DMS153 treated with DMSO at 0.1 percent for 48 hours (cell line): ENCODE data around the gene IQGAP3.

Experiments
- DNase-seq: peaks from one replicate; lab custom pipeline; 2025; ENCODE audit not compliant: unreplicated experiment; lab: John Stamatoyannopoulos, UW

The IQGAP3 gene

GRCh38 chr1:156516821-156517220, 55.5 kb downstream of the IQGAP3 start:
- DNase-seq: no peak

- no peak for DNase-seq
Measured at GRCh38 chr1:156515956-156516355, 56.4 kb downstream of the IQGAP3 start.

DNA sequence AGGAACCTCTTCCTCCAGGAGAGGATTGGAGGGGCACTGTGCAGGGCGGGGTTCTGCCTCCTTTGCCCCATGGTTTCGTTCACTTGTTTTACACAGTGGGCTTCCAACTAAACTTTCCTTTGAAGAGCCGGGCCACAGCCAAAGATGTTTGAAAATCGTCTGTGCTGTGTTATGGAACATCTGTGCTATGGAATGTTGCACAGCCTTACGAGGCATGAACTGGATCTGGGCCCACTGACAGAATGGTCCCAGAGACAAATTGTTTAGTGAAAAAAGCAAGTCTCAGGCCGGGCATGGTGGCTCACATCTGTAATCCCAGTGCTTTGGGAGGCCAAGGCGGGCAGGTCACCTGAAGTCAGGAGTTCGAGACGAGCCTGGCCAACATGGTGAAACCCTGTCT, 59.2 kb downstream of the IQGAP3 start:
- no peak for DNase-seq

DNA sequence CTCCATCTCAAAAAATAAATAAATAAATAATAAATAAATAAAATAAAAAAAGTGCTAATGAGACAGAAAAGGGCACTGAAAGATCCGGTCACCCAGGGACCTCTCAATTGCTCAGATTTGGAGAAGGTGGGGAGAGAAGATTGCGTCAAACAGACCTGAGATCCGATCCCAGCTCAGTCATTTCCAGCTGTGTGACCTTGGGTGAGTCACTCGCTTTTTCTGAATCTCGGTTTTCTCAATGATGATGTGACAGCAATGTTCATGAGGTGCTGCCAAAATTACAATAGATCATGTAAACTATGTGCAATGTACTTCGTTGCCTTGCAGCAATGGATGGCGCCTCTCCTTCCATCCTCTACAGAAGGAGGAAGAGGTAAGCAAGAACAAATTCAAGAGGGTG, 60.7 kb downstream of the IQGAP3 start:
- no peak for DNase-seq

DNA sequence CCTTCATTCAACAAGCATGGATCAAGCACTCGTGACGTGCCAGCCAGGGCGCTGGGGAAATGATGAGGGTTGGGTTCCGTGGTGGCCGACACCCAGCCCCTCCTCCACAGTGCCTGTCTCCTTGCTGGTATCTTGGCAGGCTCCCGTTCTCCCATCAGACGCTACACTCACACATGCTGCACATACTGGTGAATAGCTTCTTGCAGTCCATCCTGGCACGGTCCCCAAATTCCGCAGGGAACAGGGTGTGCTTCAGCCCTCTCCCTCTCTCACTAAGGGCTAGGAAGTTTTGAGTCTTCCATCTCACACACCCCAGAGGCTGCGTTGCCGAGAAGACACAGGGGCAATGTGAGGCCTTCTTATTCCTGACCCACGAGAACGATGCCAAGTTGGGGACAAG, 61.7 kb downstream of the IQGAP3 start:
- no peak for DNase-seq

GRCh38 chr1:156509424-156510034, 62.8 kb downstream of the IQGAP3 start:
- DNase-seq: no peak

DNA sequence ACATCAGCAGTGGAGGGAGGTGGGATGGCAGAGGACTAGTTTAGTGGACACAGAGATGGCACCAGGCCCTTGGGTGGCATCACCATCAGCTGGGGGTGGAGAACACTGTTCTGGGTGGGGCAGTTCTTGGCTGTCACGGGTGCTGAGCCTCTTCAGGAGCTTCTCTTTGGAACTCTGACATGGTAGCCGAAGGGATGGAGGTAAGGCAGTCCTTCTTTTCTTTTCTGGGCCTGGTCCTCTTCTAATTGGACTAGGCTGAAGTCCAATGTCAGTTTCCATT, 63.5 kb downstream of the IQGAP3 start:
- no peak for DNase-seq

DNA sequence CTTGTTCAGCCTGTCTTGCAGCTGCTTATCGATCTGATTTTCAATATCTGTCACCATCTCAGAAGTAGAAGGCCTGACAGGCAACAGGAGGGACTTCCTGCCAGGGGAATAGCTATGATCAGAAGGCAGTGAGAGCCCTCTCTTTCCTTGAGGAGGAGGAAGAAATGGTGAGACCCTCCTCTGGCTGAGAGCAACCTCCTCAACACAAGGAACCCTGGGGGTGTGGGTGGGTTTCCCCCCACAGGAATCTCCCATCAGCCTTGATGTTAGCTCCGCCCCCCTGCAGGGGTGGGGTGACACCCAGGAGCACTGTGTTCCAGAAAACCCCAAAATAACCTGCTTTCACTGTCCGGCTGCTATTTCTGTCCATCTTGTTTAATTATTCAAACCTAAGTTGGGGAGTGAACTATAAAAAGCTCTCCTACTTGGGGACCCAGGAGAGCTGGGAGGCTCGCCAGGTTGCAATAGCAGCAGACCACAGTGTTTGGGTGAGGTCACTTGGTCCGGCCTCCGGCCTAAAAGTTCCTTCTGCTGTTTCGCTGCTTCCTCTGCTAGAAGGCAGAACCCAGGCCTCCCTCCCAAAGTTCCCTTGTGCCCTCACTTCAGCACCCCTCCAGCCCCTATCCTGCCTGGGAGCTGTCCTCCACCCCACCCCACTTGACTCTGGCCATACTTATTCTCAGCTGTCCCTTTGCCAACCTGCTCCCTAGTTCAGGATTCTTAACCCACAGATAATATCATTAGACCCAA, 64.0 kb downstream of the IQGAP3 start:
- no peak for DNase-seq

GRCh38 chr1:156506450-156506849, 65.9 kb downstream of the IQGAP3 start:
- no peak for DNase-seq

- no peak for DNase-seq
Measured at GRCh38 chr1:156505679-156506298, 66.6 kb downstream of the IQGAP3 start.

- DNase-seq: peak; percentile 96
Measured at GRCh38 chr1:156504821-156505678, 67.3 kb downstream of the IQGAP3 start.

- DNase-seq: peak; percentile 57
Measured at GRCh38 chr1:156504438-156504813, 67.9 kb downstream of the IQGAP3 start.

- DNase-seq: no peak
Measured at GRCh38 chr1:156503698-156504437, 68.5 kb downstream of the IQGAP3 start.

GRCh38 chr1:156502894-156503697, 69.3 kb downstream of the IQGAP3 start:
- DNase-seq: no peak

DNA sequence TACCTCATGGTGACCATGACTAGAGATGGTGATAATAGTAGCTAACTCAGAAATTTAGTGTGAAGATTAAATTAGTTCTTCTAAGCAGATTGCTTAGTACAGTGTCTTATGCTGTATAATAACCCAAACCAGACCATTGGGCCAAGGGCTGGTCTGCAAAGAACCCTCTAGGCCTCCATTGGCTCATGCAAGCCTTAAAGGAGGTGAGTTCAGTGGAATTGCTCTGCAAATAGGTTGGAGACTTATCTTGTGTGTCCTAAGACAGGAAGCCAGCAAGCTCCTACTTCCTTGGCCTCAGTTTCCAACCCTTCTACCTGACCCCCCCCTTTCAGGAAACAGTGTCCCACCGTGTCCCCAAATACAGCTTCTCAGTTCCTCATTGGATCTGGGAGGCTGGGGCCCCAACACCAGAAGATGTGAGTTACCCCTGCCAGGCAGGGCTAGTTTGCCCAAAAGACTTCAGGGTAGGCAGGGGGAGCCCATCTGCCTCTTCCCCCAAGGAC, 69.9 kb downstream of the IQGAP3 start:
- DNase-seq: no peak

- peak; percentile 92 for DNase-seq
Measured at GRCh38 chr1:156500793-156501506, 71.4 kb downstream of the IQGAP3 start.

DNA sequence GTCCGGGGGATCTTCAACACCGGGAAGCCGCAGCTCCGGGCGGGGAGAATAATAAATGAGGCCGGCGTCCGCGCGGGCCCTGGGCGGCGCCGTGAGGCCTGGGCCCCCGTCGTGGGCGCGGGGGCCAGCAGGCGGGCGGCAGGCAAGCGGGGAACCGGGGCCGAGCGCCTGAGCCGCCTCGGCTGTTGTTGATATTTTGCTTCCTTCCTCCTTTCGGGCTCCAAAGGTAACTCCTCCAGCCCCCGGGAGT, 71.9 kb downstream of the IQGAP3 start, which contains the start of gene MEF2D:
MEF2D (minus strand) TSS at position 233 of the 250 bp plus-strand sequence. CDS start 17,483 bp downstream, outside the sequence.
- DNase-seq: no peak

DNA sequence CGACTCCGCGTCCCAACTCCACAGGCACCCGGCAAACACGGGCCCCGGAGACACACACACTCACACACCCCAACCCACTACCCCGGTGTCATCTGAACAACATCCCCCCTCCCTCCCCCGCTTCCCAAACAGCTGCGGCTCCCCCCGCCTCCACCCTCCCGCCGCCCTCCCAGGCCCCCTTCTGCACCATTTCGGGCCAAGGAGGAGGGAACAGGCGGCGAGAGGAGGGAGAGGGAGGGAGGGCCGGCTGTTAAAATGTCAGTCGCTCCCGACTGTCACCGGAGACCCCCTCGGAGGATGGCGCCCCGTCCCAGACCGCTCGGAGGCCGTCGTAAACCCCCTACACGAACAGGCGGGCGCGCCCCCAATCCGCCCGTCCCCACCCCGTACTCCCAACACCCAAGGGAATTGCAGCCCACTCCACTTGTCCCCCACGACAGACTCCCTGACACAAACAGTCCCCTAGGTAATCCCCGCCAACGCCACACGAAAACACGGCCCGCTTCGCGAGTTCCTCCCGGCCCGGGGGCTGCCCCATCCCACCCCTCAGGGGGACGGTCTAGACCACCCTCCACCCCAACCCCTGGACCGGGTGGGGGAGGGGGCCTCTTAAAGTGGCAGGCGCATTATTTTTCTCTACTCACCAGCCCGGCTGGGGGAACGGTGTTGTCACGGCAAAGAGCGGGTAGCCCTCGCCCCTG, 72.4 kb downstream of the IQGAP3 start:
- no peak for DNase-seq
